GDM1 (cell line): Measurements from ENCODE around the gene TMEM116.
"Not testable (repeated sequence)": the region's sequence is repeated elsewhere in the genome, so short reads cannot be mapped to it uniquely, and the experiment has no call there.

ENCODE experiments used
- DNase-seq: peaks from one replicate; lab custom pipeline; 2025; lab: John Stamatoyannopoulos, UW

TMEM116 gene

GRCh38 chr12:112012775-112013600 is at the start of gene TMEM116, which contains the start of gene ERP29:
Gene TMEM116, minus strand, starts transcription at chr12:112013165. Its CDS starts 7,895 bp downstream, at chr12:112005270.
Gene ERP29, plus strand, starts transcription at chr12:112013426. Its CDS starts 40 bp downstream, at chr12:112013466.
- DNase-seq, result peak; percentile 99

- no peak for DNase-seq
Measured at GRCh38 chr12:112061137-112061536, 48.2 kb upstream of the TMEM116 start.

GRCh38 chr12:112049351-112049750 is 36.4 kb upstream of the TMEM116 start:
- no peak for DNase-seq

- no peak for DNase-seq
Measured at GRCh38 chr12:112046003-112046402, 33.0 kb upstream of the TMEM116 start.

- DNase-seq, result not testable (repeated sequence)
Measured at GRCh38 chr12:112036614-112037013, 23.6 kb upstream of the TMEM116 start.

GRCh38 chr12:112035219-112035785 is 22.3 kb upstream of the TMEM116 start:
- DNase-seq, result no peak

GRCh38 chr12:112032292-112032691 is 19.3 kb upstream of the TMEM116 start:
- no peak for DNase-seq

GRCh38 chr12:112031472-112031871 is 18.5 kb upstream of the TMEM116 start:
- no peak for DNase-seq

GRCh38 chr12:112029301-112029700 is 16.3 kb upstream of the TMEM116 start:
- peak; percentile 5 for DNase-seq

GRCh38 chr12:112025808-112026375 is 12.9 kb upstream of the TMEM116 start:
- no peak for DNase-seq

- no peak for DNase-seq
Measured at GRCh38 chr12:112023759-112024396, 10.9 kb upstream of the TMEM116 start.

- DNase-seq, result no peak
Measured at GRCh38 chr12:112022241-112023016, 9.5 kb upstream of the TMEM116 start.

- DNase-seq, result no peak
Measured at GRCh38 chr12:112020947-112021457, 8.0 kb upstream of the TMEM116 start.

- no peak for DNase-seq
Measured at GRCh38 chr12:112018571-112019237, 5.7 kb upstream of the TMEM116 start.

GRCh38 chr12:112017041-112017440 is 4.1 kb upstream of the TMEM116 start:
- no peak for DNase-seq

GRCh38 chr12:112015938-112016337 is 3.0 kb upstream of the TMEM116 start:
- DNase-seq, result no peak

- DNase-seq, result peak; percentile 47
Measured at GRCh38 chr12:112013601-112014402, 837 bp upstream of the TMEM116 start.

- DNase-seq, result no peak
Measured at GRCh38 chr12:112011685-112012084, 1.3 kb downstream of the TMEM116 start.

- no peak for DNase-seq
Measured at GRCh38 chr12:112010415-112011344, 2.3 kb downstream of the TMEM116 start.
